NCI-H2081 treated with DMSO at 0.1 percent for 48 hours (cell line): ENCODE data around the gene CEACAM6.
"Not testable (repeated sequence)": the region's sequence is repeated elsewhere in the genome, so short reads cannot be mapped to it uniquely, and the experiment has no call there.

ENCODE experiments used
- DNase-seq: peaks from one replicate; lab custom pipeline; 2025; lab: John Stamatoyannopoulos, UW

CEACAM6 gene

DNA sequence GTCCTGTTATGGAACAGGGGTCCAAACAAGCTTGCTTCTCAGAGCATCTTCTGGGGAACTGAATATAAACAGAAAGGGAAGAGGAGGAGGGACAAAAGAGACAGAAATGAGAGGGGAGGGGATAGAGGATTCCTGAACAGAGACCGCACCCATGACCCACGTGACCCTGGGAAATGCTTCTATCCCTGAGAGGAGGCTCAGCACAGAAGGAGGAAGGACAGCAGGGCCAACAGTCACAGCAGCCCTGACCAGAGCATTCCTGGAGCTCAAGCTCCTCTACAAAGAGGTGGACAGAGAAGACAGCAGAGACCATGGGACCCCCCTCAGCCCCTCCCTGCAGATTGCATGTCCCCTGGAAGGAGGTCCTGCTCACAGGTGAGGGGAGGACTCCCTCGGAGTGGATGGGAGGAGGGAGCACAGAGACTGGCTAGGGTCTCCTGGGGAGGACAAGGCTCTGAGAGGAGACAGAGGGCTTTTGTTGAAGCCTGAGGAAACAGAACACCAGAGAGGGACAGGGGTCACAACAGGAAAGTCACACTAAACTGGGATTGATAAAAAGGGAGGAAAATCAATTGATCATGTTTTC lies at the start of gene CEACAM6:
Gene CEACAM6, plus strand, starts transcription at position 203 of the 586 bp plus-strand sequence. Its CDS starts 109 bp downstream, at position 312.
- DNase-seq, result no peak

DNA sequence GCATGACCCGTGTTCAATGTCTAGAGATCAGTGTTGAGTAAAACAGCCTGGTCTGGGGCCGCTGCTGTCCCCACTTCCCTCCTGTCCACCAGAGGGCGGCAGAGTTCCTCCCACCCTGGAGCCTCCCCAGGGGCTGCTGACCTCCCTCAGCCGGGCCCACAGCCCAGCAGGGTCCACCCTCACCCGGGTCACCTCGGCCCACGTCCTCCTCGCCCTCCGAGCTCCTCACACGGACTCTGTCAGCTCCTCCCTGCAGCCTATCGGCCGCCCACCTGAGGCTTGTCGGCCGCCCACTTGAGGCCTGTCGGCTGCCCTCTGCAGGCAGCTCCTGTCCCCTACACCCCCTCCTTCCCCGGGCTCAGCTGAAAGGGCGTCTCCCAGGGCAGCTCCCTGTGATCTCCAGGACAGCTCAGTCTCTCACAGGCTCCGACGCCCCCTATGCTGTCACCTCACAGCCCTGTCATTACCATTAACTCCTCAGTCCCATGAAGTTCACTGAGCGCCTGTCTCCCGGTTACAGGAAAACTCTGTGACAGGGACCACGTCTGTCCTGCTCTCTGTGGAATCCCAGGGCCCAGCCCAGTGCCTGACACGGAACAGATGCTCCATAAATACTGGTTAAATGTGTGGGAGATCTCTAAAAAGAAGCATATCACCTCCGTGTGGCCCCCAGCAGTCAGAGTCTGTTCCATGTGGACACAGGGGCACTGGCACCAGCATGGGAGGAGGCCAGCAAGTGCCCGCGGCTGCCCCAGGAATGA lies 48.4 kb upstream of the CEACAM6 start:
- no peak for DNase-seq

DNA sequence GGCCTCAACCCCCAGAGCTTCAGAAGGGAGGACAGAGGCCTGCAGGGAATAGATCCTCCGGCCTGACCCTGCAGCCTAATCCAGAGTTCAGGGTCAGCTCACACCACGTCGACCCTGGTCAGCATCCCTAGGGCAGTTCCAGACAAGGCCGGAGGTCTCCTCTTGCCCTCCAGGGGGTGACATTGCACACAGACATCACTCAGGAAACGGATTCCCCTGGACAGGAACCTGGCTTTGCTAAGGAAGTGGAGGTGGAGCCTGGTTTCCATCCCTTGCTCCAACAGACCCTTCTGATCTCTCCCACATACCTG lies 47.9 kb upstream of the CEACAM6 start:
- DNase-seq, result no peak

DNA sequence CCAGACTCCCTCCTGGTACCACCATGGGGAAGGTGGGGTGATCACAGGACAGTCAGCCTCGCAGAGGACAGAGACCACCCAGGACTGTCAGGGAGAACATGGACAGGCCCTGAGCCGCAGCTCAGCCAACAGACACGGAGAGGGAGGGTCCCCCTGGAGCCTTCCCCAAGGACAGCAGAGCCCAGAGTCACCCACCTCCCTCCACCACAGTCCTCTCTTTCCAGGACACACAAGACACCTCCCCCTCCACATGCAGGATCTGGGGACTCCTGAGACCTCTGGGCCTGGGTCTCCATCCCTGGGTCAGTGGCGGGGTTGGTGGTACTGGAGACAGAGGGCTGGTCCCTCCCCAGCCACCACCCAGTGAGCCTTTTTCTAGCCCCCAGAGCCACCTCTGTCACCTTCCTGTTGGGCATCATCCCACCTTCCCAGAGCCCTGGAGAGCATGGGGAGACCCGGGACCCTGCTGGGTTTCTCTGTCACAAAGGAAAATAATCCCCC lies 47.4 kb upstream of the CEACAM6 start:
- no peak for DNase-seq

DNA sequence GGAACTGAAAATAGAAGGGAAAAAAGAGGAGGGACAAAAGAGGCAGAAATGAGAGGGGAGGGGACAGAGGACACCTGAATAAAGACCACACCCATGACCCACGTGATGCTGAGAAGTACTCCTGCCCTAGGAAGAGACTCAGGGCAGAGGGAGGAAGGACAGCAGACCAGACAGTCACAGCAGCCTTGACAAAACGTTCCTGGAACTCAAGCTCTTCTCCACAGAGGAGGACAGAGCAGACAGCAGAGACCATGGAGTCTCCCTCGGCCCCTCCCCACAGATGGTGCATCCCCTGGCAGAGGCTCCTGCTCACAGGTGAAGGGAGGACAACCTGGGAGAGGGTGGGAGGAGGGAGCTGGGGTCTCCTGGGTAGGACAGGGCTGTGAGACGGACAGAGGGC lies 46.8 kb upstream of the CEACAM6 start, which contains the start of gene CEACAM5:
Gene CEACAM5, plus strand, starts transcription at position 146 of the 400 bp plus-strand sequence. Its CDS starts 106 bp downstream, at position 252.
- DNase-seq, result no peak

DNA sequence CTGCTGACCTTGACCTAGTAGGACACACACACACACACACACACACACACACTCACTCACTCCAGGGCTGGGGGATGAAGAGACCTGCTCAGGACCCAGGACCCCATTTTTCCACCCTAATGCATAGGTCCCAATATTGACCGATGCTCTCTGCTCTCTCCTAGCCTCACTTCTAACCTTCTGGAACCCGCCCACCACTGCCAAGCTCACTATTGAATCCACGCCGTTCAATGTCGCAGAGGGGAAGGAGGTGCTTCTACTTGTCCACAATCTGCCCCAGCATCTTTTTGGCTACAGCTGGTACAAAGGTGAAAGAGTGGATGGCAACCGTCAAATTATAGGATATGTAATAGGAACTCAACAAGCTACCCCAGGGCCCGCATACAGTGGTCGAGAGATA lies 45.8 kb upstream of the CEACAM6 start:
- DNase-seq, result not testable (repeated sequence)

DNA sequence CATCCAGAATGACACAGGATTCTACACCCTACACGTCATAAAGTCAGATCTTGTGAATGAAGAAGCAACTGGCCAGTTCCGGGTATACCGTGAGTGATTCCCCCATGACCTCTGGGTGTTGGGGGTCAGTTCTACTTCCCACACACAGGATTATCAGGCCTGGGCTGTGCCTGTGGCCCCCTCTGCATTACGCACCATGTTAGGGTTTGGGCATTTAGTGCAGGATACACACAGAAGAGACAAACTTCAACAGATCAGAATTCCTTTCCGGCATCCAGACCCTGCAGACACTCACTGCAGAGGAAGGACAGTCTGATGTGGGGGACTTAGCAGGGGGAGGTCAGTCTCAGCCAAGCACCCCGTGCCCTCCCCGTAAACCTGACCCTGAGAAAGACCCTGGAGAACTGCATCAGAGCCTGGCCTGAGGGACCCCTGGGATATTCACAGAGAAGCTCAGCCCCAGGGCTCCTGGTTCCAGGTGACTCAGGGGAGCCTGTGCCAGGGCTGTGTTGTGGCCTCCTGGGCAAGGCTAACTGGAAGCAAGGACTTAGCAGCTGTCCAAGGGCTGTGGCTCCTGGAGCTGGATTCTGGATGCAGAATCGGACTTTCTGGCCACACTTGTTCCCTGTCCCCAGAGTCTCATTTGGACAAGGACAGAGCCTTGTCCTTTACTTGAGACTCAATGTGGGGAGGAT lies 45.2 kb upstream of the CEACAM6 start:
- no peak for DNase-seq

DNA sequence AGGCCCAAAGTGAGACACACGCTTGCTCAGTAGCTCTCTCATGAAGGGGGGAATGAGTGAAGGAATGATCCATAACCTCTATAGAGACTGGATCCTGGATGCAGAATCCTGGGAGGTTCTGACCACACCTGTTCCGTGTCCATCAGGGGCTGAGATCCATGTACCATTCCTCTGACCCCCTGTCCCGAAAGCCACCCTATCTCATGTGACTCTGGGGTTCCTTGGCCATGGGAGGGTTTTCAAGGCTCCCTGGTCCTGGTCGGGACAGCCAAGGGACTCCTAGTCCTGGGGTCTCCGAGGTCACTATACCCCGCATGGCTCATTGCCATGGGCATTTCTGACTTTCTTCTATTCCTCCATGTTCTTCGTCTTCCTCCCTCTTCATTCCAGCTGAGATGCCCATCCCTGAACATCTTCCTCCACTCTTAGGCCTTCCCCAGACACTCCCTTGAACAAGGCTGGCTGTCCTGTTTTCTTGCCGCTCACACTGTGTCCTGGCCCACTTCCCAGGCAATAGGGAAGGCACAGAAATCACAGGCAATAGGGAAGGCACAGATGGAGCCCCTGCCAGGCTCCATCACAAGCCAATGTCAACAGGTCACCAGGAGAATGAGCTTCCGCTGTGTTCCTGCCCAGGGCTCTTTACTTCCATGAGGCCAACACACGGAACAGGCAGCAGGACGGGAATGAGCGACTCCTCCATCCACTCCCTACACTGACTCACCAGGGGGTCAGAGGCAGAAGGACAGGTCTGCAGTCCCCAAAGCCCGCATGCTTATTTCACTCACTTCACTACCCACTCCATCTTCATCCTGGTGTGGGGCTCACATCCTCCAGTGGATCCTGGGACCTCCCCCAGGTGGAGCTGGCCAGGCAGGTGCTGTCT lies 43.7 kb upstream of the CEACAM6 start:
- no peak for DNase-seq

DNA sequence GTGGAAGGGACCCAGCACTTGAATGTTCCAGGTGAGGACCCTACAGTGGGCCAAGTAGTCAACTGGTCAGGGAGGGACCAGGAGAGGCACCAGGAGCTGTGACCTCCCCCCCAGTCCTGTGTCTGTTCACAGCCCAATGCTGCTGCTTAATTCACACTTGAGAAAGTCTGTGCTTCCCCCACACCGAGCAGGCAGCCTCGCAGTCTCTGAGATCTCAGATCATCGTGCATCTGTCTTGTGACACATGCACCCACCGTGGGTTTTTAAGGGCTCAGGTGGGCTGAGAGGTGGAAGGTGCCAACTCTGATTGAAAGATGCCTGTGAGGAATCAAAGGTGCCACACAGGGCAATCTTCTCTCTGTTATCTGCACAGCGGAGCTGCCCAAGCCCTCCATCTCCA lies 40.7 kb upstream of the CEACAM6 start:
- DNase-seq, result no peak

DNA sequence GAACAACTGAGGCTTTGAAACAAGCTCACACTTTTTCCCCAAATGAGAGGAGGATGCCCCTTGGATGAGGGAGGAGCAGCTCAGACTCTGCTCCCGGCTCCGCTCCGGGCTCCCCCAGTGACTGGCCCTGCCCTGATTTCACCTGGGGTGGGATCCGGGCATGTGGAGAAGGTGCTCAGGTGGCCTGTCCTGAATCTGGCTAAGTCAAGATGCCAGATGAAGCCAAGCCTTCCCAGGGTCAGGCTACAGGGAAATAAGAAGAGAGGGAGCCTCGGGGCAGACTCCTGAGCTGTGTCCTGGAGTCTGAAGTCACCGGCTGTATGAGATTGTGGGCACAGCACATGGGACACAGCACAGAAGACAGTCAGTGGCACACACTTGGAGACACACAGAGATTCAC lies 36.6 kb upstream of the CEACAM6 start:
- no peak for DNase-seq

DNA sequence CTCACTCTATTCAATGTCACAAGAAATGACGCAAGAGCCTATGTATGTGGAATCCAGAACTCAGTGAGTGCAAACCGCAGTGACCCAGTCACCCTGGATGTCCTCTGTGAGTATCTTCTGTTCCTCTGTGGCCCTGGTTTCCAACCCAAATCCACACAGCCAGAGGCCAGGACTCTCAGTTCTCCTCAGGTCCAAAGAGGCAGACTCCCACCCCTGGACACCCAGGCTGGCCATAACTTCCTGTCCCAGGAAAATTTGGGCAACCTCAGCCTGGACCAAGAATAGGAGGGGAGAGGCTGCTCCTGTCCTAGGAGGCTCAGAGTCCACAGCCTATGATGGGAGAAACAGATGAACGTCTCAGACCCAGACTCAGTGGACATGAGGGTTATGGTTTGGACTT lies 35.2 kb upstream of the CEACAM6 start:
- no peak for DNase-seq

DNA sequence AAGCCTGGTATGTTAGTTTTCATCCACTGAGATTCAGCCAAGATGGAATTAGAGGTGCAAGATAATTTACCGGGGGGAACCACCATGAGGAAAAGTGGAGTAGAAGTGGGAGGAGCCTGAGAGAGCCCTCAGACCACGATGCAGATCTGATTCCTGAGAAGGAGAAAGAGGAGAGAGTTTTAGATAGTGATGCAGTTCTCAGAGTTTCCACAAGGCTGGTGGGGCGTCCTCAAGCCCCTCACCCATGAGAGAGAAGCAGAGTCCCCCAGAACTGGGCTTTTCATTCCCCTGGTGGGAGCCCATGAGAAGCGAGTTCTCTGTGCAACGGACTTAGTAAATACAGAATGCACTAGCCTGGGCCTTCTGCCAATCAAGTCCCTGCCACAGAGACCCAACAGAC lies 28.8 kb upstream of the CEACAM6 start:
- no peak for DNase-seq

DNA sequence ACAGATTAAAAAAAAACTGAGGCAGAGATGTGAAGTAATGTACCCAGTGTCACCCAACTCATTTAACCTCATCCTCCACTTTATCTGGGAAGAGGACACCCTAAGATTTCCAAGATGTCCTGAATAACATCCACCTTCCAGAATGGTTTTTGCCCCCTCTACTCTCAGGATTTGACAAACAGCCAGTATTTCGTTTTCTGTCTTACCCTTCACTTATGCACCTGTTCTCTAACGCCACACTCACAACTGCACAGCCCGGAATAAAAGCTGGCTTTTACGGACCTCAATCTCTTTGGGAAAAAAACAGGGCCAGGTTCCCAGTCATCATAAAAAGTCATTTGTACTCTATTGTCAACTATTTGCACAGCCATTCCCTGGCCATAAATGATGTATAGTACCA lies 21.2 kb upstream of the CEACAM6 start:
- DNase-seq, result no peak

DNA sequence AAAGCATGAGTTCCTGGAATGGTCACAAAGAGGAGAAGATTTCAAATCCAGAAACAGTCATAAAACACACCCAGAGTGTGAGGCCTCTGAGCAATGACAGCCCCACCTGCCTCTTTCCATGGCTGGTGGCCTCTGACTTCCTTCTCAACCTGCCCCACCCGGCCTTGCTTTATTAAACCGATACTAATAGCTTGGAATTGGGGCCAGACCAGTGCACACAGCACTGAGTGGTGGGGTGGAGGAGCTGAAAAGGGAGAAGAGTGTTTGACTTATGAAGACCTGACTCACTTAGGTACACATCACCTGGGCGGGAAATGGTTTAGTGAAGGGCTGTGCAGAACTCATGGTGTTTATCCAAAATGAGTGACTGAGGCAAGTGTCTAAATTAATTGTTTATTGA lies 20.7 kb upstream of the CEACAM6 start:
- no peak for DNase-seq

DNA sequence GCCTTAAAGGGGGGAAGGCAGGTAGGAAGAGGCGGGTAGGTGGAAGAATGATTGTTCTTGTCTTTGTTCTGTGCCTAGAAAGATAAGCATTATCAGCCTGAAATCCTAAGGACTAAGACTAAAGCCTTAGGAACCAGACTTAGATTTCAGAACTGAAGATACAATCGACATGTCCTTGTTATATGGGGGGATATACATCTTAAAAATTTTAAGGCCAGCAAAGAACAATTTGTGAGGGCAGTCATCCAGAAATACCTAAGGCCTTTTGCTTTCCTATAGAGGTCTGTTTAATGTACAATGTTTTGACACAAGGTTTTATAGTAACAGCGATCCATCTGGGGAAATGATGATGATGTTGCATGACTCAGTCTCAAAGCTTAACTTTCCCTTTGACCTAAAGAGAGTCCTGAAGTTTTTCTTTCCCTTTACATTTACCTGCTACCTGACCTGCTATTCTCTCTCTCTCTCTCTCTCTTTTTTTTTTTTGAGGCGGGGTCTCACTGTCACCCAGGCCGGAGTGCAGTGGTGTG lies 20.2 kb upstream of the CEACAM6 start:
- DNase-seq, result no peak

DNA sequence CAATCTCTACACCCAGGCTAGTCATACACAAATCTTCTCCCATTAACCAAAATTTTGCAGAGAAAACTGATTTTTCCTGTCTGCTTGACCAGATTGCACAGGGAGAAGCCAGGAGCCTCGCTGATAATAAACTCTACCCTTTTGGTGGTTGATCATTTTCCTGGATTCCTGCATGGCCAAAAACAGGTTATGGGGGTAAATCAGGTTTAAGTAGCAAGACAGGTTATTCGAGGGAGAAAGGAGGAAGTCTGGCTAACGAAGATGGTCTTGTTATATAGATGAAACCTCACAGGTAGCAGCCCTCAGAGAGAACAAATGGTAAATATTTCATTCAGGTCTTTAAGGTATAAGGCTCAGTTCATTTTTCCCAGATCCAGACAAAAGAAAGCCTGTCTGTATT lies 16.0 kb upstream of the CEACAM6 start:
- DNase-seq, result no peak

DNA sequence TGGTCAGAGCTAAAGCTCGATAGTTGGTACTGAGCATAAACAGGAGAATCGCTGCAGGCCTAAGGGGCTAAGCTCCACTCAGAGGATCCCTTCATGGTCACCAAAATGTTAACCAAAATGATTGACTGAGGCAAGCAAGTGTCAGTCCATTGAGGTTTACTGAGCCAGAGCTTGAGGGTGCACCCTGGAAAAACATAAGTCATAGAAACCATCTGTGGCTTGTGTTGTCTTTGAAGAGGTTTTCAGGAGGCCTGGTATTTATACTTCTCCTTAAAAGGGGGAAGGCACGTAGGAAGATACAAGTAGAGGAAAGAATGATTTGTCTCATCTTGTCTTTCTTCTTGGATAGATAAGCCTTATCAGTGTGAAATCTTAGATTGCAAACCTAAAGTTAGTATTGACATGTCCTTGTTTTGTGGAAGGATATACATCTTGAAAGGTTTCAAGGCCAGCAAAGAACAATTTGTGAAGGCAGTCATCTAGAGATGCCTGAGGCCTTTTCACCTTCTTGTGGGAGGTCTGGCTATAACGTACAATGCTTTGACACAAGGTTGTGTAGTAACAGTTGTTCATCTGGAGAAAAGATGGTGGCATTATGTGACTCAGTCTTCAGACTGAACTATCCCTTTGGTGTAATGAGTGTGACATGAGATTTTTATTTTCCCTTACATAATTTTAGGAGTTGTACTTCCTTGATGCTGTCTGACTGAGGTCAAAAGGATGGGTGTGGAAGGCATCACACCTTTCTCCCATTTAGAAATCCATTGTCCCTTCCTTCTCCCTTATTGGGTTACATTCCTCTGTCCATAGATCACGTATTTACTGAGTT lies 14.7 kb upstream of the CEACAM6 start:
- no peak for DNase-seq

DNA sequence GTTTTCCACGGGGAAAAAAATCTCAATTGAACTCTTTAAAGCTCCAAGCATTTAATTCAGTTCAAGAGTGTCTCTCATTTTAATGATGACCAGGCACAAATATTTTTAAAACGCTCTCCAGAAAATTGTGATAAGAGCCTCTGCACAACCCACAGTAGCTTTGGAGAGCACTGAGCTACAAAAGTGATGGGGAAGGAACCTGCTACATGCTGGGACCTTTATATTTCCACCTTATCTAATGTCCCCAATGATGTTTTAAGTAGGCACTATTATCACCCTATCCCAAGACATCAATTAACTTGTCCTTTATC lies 14.1 kb upstream of the CEACAM6 start:
- DNase-seq, result no peak

DNA sequence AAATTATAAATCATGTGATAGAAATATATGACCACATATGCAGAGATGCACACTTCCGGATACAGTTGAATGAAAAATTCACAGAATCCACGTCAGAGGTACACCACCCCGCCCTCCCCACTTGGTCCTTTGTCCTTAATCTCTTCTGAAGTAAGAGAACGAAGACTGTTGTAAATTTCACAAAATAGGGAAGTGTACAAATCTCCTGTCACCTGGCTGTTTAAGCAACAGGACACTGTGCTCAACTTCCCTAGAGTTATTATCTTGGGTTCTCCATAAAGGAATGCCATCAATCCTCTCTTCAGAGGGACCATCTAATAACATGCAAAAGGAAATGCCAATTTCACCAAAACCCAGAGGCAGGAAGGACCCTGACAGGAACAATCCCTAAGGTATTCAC lies 10.5 kb upstream of the CEACAM6 start:
- no peak for DNase-seq

DNA sequence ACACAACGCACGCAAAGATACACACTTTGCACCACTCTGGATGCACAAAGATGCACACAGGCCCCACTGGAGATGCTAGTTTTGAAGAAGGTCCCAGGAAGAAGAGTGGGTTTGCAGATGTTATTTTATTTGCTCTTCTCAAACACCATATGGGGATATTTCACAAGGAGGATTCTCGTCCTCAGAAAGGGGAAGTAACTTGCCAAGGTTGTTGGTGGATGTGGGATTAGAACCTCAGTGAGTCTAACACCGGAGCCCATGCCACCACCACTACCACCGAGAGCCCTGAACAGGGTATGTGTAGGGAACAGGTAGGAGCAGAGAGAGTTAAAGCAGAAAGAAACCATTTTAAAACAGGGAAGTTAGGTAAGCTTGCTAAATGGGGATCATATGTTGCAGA lies 9.6 kb upstream of the CEACAM6 start:
- no peak for DNase-seq

DNA sequence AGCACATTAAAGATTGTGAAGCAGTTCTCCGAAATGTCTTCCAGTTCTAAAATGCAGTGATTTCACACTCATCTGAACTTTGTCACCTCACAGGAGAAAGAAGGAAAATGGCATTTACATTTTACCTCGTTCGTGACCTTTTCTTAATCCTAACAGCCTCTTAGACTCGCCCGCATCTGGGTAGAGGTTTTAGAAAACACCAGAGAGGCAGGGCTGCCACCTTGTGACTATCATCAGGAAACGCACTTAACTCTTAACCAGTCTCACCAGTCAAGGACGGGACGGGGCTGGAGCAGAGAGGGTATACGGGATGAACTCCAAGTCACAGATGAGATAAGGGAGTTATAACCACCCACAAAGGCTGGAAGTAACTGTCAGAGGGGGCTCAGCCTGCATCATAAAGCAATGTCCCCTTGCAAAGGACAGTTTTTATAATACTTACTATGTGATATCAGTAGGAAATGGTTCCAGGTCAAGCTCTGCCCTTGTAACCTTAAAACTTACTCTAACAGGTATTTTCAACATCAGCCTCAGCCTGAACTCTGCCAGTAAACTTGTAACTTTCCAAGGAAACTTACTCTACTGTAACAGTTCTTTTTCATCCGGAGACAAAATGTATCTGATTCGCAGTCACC lies 8.6 kb upstream of the CEACAM6 start:
- DNase-seq, result no peak
